ENCODE data around the gene SIAH2.

- TF ChIP-seq CTCF (IDR thresholded peaks at IDR 0.05; ENCODE audit: borderline replicate concordance, extremely low read depth, low read length, poor library complexity, severe bottlenecking) (no peak), EZH2 (IDR thresholded peaks at IDR 0.05; ENCODE audit: borderline replicate concordance, low read depth, low read length, severe bottlenecking) (no peak)
Measured at GRCh38 chr3:150784747-150785125, 21.8 kb upstream of the SIAH2 start.
